GM12892 (cell line): ENCODE data around the gene MVB12B.
"Not testable (repeated sequence)": the region's sequence is repeated elsewhere in the genome, so short reads cannot be mapped to it uniquely, and the experiment has no call there.

ENCODE experiments used
- DNase-seq: peaks from one replicate; pipeline ENCODE4 v3.0.0; 2011; ENCODE audit not compliant: insufficient read length
- FAIRE-seq: peaks from 2 replicates; lab custom pipeline; 2011; peaks lifted over from hg19 to GRCh38; lab: Jason Lieb, UNC
- POLR2A ChIP-seq: IDR thresholded peaks from 2 replicates; pipeline ENCODE4 v1.6.1; 2011; ENCODE audit warnings: low read depth, low read length, control low read depth
- POLR2AphosphoS5 ChIP-seq: IDR thresholded peaks from 2 replicates; pipeline ENCODE4 v1.6.1; 2011; ENCODE audit warnings: low read depth, low read length, control low read depth
- TAF1 ChIP-seq: IDR thresholded peaks from 2 replicates; pipeline ENCODE4 v1.6.1; 2011; ENCODE audit warnings: low read depth, mild to moderate bottlenecking, control low read depth, low read length, borderline replicate concordance

MVB12B gene

GRCh38 chr9:126472198-126472947, 145.7 kb downstream of the MVB12B start:
- FAIRE-seq, result no peak
- TF ChIP-seq POLR2AphosphoS5 (no peak), POLR2A (no peak), TAF1 (no peak)
- DNase-seq, result no peak

GRCh38 chr9:126472948-126473298, 146.3 kb downstream of the MVB12B start:
- DNase-seq (no peak), FAIRE-seq (no peak)
- TF ChIP-seq POLR2AphosphoS5 (no peak), TAF1 (no peak), POLR2A (no peak)

- FAIRE-seq (no peak), DNase-seq (no peak)
- no peak for TF ChIP-seq TAF1
- no peak for TF ChIP-seq POLR2AphosphoS5
- TF ChIP-seq POLR2A, result no peak
These were observed 147.7 kb downstream of the MVB12B start for GRCh38 chr9:126474206-126474765.

- FAIRE-seq (no peak), DNase-seq (no peak)
- TF ChIP-seq TAF1, result no peak
These were observed 148.3 kb downstream of the MVB12B start for GRCh38 chr9:126474786-126475485.

GRCh38 chr9:126475933-126476555, 149.4 kb downstream of the MVB12B start:
- TF ChIP-seq TAF1 (no peak), POLR2A (no peak), POLR2AphosphoS5 (no peak)
- no peak for FAIRE-seq
- no peak for DNase-seq

- DNase-seq, FAIRE-seq: not testable (repeated sequence)
These were observed 150.8 kb downstream of the MVB12B start for GRCh38 chr9:126477432-126477831.

- no peak for DNase-seq
- no peak for FAIRE-seq
- TF ChIP-seq TAF1, result no peak
- TF ChIP-seq POLR2AphosphoS5, result no peak
- TF ChIP-seq POLR2A, result no peak
These were observed 151.8 kb downstream of the MVB12B start for GRCh38 chr9:126478216-126478981.

- FAIRE-seq (no peak), DNase-seq (no peak)
- no peak for TF ChIP-seq POLR2A
- TF ChIP-seq POLR2AphosphoS5, result no peak
- no peak for TF ChIP-seq TAF1
These were observed 152.9 kb downstream of the MVB12B start for GRCh38 chr9:126479515-126479914.

GRCh38 chr9:126480813-126481212, 154.2 kb downstream of the MVB12B start:
- TF ChIP-seq POLR2AphosphoS5 (no peak), TAF1 (no peak), POLR2A (no peak)
- no peak for DNase-seq
- FAIRE-seq, result no peak

- TF ChIP-seq POLR2A (no peak), POLR2AphosphoS5 (no peak), TAF1 (no peak)
- FAIRE-seq (no peak), DNase-seq (no peak)
These were observed 155.2 kb downstream of the MVB12B start for GRCh38 chr9:126481862-126482261.
